ENCODE results near the gene ZNF24. TPM values are rescaled to one million over a fixed set of nuclear protein-coding genes. Genes with fewer than 3 reads are reported as not detected.

The ZNF24 gene
- total RNA-seq, 4 donors from 2014 or later: 30.5 to 50.7 (median 36.3) TPM

DNA sequence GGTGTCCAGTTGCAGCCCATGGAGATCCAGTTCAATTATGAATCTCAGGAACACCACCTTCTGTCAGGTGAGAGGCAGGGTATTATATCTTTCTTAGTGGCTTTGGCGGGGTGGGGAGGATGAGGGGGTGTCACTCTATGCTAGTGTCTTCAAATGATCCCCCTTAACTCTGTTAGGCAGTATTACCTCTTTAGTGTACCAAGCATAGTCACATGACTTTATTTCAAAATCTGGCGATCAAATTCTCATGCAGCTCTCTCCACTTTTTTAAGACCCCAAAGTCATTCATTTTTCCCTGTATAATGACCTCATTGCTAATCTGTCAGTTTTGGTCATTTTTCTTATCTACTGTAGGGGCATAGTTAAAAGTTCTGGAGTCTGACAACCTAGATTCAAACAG, 53.1 kb downstream of the ZNF24 start:
- in situ Hi-C loops (cut with MboI; ENCODE audit: low sequenced_read_pairs in 4 of 4) (loop anchor here in 2 of 4 donors (5.0 to 10.0 kb wide), 2 partner anchors 51 to 54 kb away; partner anchors contain the start of gene ZNF24 (in 2 of the 2)), intact Hi-C loops (cut with DNase I; ENCODE audit: low total_unique reads) (loop anchor here (2.0 kb wide), 1 partner anchor 54 kb away; the partner anchor contains the start of gene ZNF24)
- H3K27ac ChIP-seq: peak overlapping the region; percentile 88 to 92 (median 90)
- TF ChIP-seq, protein P1, sequence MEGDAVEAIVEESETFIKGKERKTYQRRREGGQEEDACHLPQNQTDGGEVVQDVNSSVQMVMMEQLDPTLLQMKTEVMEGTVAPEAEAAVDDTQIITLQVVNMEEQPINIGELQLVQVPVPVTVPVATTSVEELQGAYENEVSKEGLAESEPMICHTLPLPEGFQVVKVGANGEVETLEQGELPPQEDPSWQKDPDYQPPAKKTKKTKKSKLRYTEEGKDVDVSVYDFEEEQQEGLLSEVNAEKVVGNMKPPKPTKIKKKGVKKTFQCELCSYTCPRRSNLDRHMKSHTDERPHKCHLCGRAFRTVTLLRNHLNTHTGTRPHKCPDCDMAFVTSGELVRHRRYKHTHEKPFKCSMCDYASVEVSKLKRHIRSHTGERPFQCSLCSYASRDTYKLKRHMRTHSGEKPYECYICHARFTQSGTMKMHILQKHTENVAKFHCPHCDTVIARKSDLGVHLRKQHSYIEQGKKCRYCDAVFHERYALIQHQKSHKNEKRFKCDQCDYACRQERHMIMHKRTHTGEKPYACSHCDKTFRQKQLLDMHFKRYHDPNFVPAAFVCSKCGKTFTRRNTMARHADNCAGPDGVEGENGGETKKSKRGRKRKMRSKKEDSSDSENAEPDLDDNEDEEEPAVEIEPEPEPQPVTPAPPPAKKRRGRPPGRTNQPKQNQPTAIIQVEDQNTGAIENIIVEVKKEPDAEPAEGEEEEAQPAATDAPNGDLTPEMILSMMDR (IDR thresholded peaks at IDR 0.05 in 4 of 5, conservative IDR thresholded peaks at IDR 0.05 in 1 of 5): no peak
- TF ChIP-seq POLR2A (IDR thresholded peaks at IDR 0.05): no peak
- H3K4me3 ChIP-seq: peak overlapping the region; percentile 62 to 88 (median 80)
- DNase-seq (no peak), ATAC-seq (no peak)
- peaks cover 21 to 30% of the 10 kb centered on the region in 2 donors for H3K4me1 ChIP-seq
- no peaks in the 10 kb centered on the region for H3K9me3 ChIP-seq
- no peaks in the 10 kb centered on the region for H3K27me3 ChIP-seq
- H3K36me3 ChIP-seq: peaks cover 0 to 26% of the 10 kb centered on the region in 2 donors

DNA sequence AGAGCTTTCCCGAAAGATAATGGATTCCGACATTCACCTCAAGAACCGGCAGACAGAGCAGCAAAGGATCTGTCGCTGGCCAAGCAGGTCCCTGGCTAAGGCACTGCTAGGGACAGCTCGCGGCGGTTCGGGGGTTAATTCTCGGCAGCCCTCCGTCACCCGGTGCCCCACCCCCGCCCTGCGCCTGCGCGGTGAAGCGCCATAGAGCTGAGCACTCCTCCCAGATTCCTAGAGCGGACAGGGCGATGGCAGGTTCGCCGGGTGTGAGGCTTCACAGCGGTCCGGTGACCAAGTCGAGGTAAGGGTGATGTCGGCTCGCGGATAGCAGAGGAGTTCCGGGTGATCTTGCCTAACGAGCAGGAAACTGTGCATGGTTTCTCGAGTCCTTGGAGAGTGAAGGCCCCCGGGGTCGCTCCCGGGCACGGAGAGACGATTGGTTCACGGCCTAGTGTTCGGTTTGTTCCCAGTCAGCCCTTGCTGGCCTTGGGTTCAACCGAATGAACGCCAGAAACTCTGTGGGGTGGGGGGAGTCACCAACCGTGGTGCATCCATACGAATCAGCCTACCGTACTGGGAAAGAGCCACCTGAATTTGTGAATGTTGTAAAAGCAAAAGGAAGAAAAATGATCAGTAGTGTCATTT, 54.0 kb downstream of the ZNF24 start, which contains the start of gene ZSCAN30:
Gene ZSCAN30, minus strand, starts transcription at position 136 of the 642 bp plus-strand sequence. CDS start 25,877 bp downstream, outside the sequence.
- peak; percentile 98 for ATAC-seq
- H3K9me3 ChIP-seq: no peaks in the 10 kb centered on the region
- peaks cover 0 to 18% of the 10 kb centered on the region in 2 donors for H3K36me3 ChIP-seq
- DNase-seq: peak; percentile 88 to 95
- intact Hi-C loops (cut with DNase I; ENCODE audit: low total_unique reads): loop anchor here (1.0 to 2.0 kb wide), 2 partner anchors 50 to 55 kb away; partner anchors contain the start of gene ZNF24
- H3K4me1 ChIP-seq: peaks cover 21 to 30% of the 10 kb centered on the region in 2 donors
- peak within 1 kb of the TSS; percentile 62 to 88 (median 80) for H3K4me3 ChIP-seq
- in situ Hi-C loops (cut with MboI; ENCODE audit: low sequenced_read_pairs in 4 of 4): loop anchor here in 2 of 4 donors (5.0 to 10.0 kb wide), 2 partner anchors 52 to 55 kb away; partner anchors contain the start of gene ZNF24 (in 2 of the 2)
- peak; percentile 51 to 60 for TF ChIP-seq POLR2A (IDR thresholded peaks at IDR 0.05)
- TF ChIP-seq, protein P1 (IDR thresholded peaks at IDR 0.05 in 4 of 5, conservative IDR thresholded peaks at IDR 0.05 in 1 of 5): peak in 1 of 5 experiments; percentile 24
- H3K27me3 ChIP-seq: no peaks in the 10 kb centered on the region
- peak within 1 kb of the TSS; percentile 88 to 92 (median 90) for H3K27ac ChIP-seq

DNA sequence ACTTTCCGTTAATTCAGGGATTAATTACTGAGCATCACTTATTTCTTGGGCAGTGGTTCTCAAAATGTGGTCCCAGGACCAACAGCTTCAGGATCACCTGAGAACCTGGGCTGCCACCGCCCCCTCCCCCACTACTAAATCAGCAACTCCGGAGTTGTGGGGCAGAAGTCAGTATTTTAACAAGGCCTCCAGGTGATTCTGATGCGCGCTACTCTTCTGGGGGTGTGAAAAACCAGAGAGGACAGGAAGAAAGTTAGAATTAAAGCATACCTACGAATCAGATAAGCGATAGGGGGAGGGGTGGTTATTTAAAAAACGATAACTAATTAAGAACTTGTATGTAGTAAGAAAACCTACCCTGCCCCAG, 54.5 kb downstream of the ZNF24 start:
- Histone ChIP-seq H3K9me3 (no peaks in the 10 kb centered on the region), H3K27me3 (no peaks in the 10 kb centered on the region), H3K4me1 (peaks cover 21 to 30% of the 10 kb centered on the region in 2 donors), H3K4me3 (peak overlapping the region; percentile 62 to 88 (median 80)), H3K27ac (peak overlapping the region; percentile 88 to 92 (median 90)), H3K36me3 (peaks cover 0 to 15% of the 10 kb centered on the region in 2 donors)
- no peak for TF ChIP-seq POLR2A (IDR thresholded peaks at IDR 0.05)
- TF ChIP-seq, protein P1 (IDR thresholded peaks at IDR 0.05 in 4 of 5, conservative IDR thresholded peaks at IDR 0.05 in 1 of 5): no peak
- ATAC-seq (peak; percentile 56 to 68), DNase-seq (no peak)
- in situ Hi-C loops (cut with MboI; ENCODE audit: low sequenced_read_pairs in 4 of 4) (loop anchor here in 2 of 4 donors (5.0 to 10.0 kb wide), 3 partner anchors 47 to 55 kb away; partner anchors contain the start of genes ZNF24 (in 2 of the 2) and ZNF397 (in 1 of the 2)), intact Hi-C loops (cut with DNase I; ENCODE audit: low total_unique reads) (loop anchor here (1.0 to 2.0 kb wide), 3 partner anchors 22 to 55 kb away; partner anchors contain the start of gene ZNF24)

DNA sequence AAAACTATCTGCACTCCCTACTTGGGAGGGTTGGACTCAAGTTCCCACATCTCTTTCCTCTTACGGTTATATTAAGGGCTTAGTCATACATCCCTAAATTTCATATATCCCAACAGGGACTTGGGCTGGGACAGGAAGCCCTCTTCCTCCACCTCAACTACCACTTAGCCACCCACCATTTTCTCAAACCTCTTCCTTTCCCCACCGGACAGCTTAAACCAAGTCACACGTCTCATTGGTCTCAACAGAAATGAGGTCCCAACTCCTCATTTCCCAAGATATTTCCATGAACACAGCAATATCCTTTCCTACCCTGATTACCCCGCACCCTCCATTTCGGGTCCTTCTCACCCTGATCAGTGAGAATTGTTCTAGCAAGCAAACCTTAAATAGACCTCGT, 54.9 kb downstream of the ZNF24 start:
- intact Hi-C loops (cut with DNase I; ENCODE audit: low total_unique reads) (loop anchor here (1.0 kb wide), 1 partner anchor 22 kb away; no protein-coding TSS in a partner anchor), in situ Hi-C loops (cut with MboI; ENCODE audit: low sequenced_read_pairs in 4 of 4) (loop anchor here in 1 of 4 donors (5.0 kb wide), 1 partner anchor 47 kb away; the partner anchor contains the start of gene ZNF397)
- H3K9me3 ChIP-seq: no peaks in the 10 kb centered on the region
- peak overlapping the region; percentile 62 to 88 (median 80) for H3K4me3 ChIP-seq
- peak overlapping the region; percentile 88 to 92 (median 90) for H3K27ac ChIP-seq
- H3K27me3 ChIP-seq: no peaks in the 10 kb centered on the region
- peaks cover 0 to 15% of the 10 kb centered on the region in 2 donors for H3K36me3 ChIP-seq
- ATAC-seq (peak in 1 of 2 donors; percentile 10), DNase-seq (no peak)
- peaks cover 21 to 30% of the 10 kb centered on the region in 2 donors for H3K4me1 ChIP-seq
- TF ChIP-seq, protein P1 (IDR thresholded peaks at IDR 0.05 in 4 of 5, conservative IDR thresholded peaks at IDR 0.05 in 1 of 5): no peak
- no peak for TF ChIP-seq POLR2A (IDR thresholded peaks at IDR 0.05)
